GM12878 (cell line): ENCODE measurements around the gene SNRPD1.

Source experiments
- CBX3 ChIP-seq: fragments of 200-600 bp; sonication (generic); IDR thresholded peaks from 2 replicates; pipeline ENCODE4 v1.6.1; 2016; ENCODE audit warnings: low read depth, borderline replicate concordance
- CHD2 ChIP-seq: IDR thresholded peaks from 2 replicates; pipeline ENCODE4 v1.6.1; 2011; ENCODE audit warnings: low read depth, low read length, improper control_type of control experiment, borderline replicate concordance
- ESRRA ChIP-seq: IDR thresholded peaks from 2 replicates; pipeline ENCODE4 v1.6.1; 2012; ENCODE audit warnings: mild to moderate bottlenecking, low read length, improper control_type of control experiment
- EZH2 ChIP-seq: IDR thresholded peaks from 2 replicates; pipeline ENCODE4 v1.6.1; 2012; ENCODE audit warnings: low read depth, mild to moderate bottlenecking, control low read depth, inconsistent platforms, low read length, borderline replicate concordance; ENCODE audit not compliant: control insufficient read depth
- FOS ChIP-seq: IDR thresholded peaks from 3 replicates; pipeline ENCODE4 v1.6.1; 2011; ENCODE audit warnings: borderline replicate concordance; ENCODE audit not compliant: insufficient read length; ENCODE audit errors: extremely low read depth
- POLR2A ChIP-seq: IDR thresholded peaks from 2 replicates; pipeline ENCODE4 v1.6.1; 2011; ENCODE audit warnings: low read depth, mild to moderate bottlenecking, low read length
- POLR2AphosphoS5 ChIP-seq: IDR thresholded peaks from 2 replicates; pipeline ENCODE4 v1.6.1; 2011; ENCODE audit warnings: mild to moderate bottlenecking, low read length, inconsistent platforms
- TARDBP ChIP-seq: IDR thresholded peaks from 2 replicates; pipeline ENCODE4 v1.6.1; 2016; ENCODE audit warnings: borderline replicate concordance
- ZNF24 ChIP-seq: fragments of 450-650 bp; IDR thresholded peaks from 2 replicates; pipeline ENCODE4 v1.6.1; 2017; ENCODE audit warnings: antibody characterized with exemption, mild to moderate bottlenecking
- TF ChIP-seq, protein P1 (sequence below), 3 experiments: IDR thresholded peaks in 2 of 3; conservative IDR thresholded peaks in 1 of 3; 2 replicates each; pipeline ENCODE4 v1.5.1; 2011; ENCODE audit warnings: low read depth in 3 of 3, low read length in 3 of 3, mild to moderate bottlenecking in 3 of 3, control low read depth in 2 of 3, moderate library complexity in 2 of 3, inconsistent platforms in 1 of 3, mixed read lengths in 1 of 3; ENCODE audit not compliant: control insufficient read depth in 2 of 3, insufficient read depth in 1 of 3; ENCODE audit errors: extremely low read depth in 1 of 3

DNA sequence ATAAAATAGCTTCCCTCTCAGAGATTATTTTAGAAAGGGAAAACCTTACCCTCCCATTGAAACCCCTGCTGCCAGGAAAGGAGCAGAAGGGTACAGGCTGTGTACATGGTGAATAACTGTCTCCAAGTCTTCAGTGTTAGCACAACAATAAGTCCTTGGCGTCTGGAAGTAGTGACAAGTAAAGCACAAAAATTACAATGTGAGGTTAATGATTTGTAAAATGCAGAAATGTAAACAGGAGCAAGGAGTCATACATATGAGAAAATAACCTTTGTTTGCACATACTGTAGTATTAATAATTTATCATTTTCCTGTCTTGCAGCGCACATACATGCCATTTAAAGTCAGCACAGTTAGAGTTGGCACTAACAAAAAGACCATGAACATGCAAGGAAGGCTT, 52.0 kb downstream of the SNRPD1 start:
- TF ChIP-seq, protein P1, sequence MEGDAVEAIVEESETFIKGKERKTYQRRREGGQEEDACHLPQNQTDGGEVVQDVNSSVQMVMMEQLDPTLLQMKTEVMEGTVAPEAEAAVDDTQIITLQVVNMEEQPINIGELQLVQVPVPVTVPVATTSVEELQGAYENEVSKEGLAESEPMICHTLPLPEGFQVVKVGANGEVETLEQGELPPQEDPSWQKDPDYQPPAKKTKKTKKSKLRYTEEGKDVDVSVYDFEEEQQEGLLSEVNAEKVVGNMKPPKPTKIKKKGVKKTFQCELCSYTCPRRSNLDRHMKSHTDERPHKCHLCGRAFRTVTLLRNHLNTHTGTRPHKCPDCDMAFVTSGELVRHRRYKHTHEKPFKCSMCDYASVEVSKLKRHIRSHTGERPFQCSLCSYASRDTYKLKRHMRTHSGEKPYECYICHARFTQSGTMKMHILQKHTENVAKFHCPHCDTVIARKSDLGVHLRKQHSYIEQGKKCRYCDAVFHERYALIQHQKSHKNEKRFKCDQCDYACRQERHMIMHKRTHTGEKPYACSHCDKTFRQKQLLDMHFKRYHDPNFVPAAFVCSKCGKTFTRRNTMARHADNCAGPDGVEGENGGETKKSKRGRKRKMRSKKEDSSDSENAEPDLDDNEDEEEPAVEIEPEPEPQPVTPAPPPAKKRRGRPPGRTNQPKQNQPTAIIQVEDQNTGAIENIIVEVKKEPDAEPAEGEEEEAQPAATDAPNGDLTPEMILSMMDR (IDR thresholded peaks at IDR 0.05 in 2 of 3, conservative IDR thresholded peaks at IDR 0.05 in 1 of 3; ENCODE audit: control insufficient read depth in 2 of 3, extremely low read depth in 1 of 3, insufficient read depth in 1 of 3, low read depth in 3 of 3, low read length in 3 of 3) = no peak
- no peak for TF ChIP-seq EZH2
- TF ChIP-seq POLR2A = no peak
- no peak for TF ChIP-seq FOS
- no peak for TF ChIP-seq ESRRA
- TF ChIP-seq ZNF24 = no peak
- no peak for TF ChIP-seq CBX3
- TF ChIP-seq TARDBP = no peak
- no peak for TF ChIP-seq CHD2
- TF ChIP-seq POLR2AphosphoS5 = no peak
